ENCODE data around the gene METTL13. TPM values are rescaled to one million over a fixed set of nuclear protein-coding genes. Genes with fewer than 3 reads are reported as not detected.

Gene METTL13
- total and polyA plus RNA-seq, 2 experiments from 2014 or later = 18.8 to 22.0 TPM

DNA sequence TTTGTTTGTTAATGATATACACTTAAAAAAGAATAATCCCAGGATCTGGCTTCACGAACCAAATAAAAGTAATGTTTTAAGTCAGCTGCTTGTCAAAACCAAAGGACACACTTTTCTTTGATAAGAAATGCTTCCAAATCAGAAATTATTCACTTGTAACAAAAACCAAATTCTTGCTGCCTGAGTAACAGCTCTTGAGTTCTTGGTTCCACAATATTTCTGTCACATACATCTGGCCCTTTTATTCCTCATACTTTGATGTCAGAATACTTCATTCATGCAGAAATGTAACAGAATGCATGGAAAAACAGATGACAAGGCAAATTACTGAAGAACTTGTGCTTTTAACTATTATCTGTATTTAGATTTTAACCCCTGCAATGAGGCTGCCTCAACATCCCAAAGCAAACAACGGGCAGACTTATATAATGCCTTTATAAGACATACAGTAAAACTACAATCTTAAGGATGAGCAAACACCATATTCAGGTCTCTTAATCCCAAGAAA lies 41.0 kb upstream of the METTL13 start:
- 45 to 51% methylated on average over 2 of the region's 2 CpGs for WGBS, 2 experiments (ENCODE audit: low coverage in 1 of 2, low lambda C conversion rate in 2 of 2, missing lambda C conversion rate in 2 of 2)
- Histone ChIP-seq H3K9ac (peak overlapping the region; percentile 92), H2AFZ (no peak overlapping the region), H3K4me3 (peak overlapping the region; percentile 96), H3K27ac (peak overlapping the region; percentile 98), H3K4me2 (ENCODE audit: unreplicated experiment) (peak overlapping the region; percentile 99), H3K9me3 (ENCODE audit: low read depth) (no peaks in the 10 kb centered on the region), H3K9me2 (ENCODE audit: insufficient read depth) (no peaks in the 10 kb centered on the region), H3K36me3 (ENCODE audit: low read depth) (peaks cover 23% of the 10 kb centered on the region), H3K79me2 (ENCODE audit: insufficient read depth) (peaks cover 55% of the 10 kb centered on the region), H3F3A (ENCODE audit: insufficient read depth) (peaks cover 37% of the 10 kb centered on the region), H3K27me3 (replicated peaks; ENCODE audit: insufficient read depth) (no peaks in the 10 kb centered on the region), H3K4me1 (ENCODE audit: insufficient read depth) (peaks cover 34% of the 10 kb centered on the region), H4K20me1 (ENCODE audit: insufficient read depth) (no peaks in the 10 kb centered on the region)
- DNase-seq = peak; percentile 56
- in situ Hi-C loops (cut with MboI) = no loop called here
- TF ChIP-seq EZH2 (IDR thresholded peaks at IDR 0.05; ENCODE audit: insufficient read depth, poor library complexity, severe bottlenecking) (no peak), EZH2phosphoT487 (IDR thresholded peaks at IDR 0.05; ENCODE audit: insufficient read depth, low read depth) (no peak)

- Histone ChIP-seq H4K20me1 (ENCODE audit: insufficient read depth) (no peaks in the 10 kb centered on the region), H3K4me3 (peak overlapping the region; percentile 96), H3K36me3 (ENCODE audit: low read depth) (peaks cover 17% of the 10 kb centered on the region), H3K27ac (peak overlapping the region; percentile 98), H3K4me1 (ENCODE audit: insufficient read depth) (peaks cover 34% of the 10 kb centered on the region), H3K27me3 (replicated peaks; ENCODE audit: insufficient read depth) (no peaks in the 10 kb centered on the region), H3F3A (ENCODE audit: insufficient read depth) (peaks cover 37% of the 10 kb centered on the region), H2AFZ (peak overlapping the region; percentile 95), H3K79me2 (ENCODE audit: insufficient read depth) (peaks cover 52% of the 10 kb centered on the region), H3K9me3 (ENCODE audit: low read depth) (no peaks in the 10 kb centered on the region), H3K9ac (peak overlapping the region; percentile 92), H3K9me2 (ENCODE audit: insufficient read depth) (no peaks in the 10 kb centered on the region), H3K4me2 (ENCODE audit: unreplicated experiment) (peak overlapping the region; percentile 99)
- WGBS, 2 experiments (ENCODE audit: low coverage in 1 of 2, low lambda C conversion rate in 2 of 2, missing lambda C conversion rate in 2 of 2) = 1 to 2% methylated on average over 27 to 28 of the region's 28 CpGs
- in situ Hi-C loops (cut with MboI) = no loop called here
- TF ChIP-seq EZH2 (IDR thresholded peaks at IDR 0.05; ENCODE audit: insufficient read depth, poor library complexity, severe bottlenecking) (no peak), EZH2phosphoT487 (IDR thresholded peaks at IDR 0.05; ENCODE audit: insufficient read depth, low read depth) (no peak)
- peak; percentile 69 for DNase-seq
Measured at GRCh38 chr1:171740987-171741871, 40.2 kb upstream of the METTL13 start.

DNA sequence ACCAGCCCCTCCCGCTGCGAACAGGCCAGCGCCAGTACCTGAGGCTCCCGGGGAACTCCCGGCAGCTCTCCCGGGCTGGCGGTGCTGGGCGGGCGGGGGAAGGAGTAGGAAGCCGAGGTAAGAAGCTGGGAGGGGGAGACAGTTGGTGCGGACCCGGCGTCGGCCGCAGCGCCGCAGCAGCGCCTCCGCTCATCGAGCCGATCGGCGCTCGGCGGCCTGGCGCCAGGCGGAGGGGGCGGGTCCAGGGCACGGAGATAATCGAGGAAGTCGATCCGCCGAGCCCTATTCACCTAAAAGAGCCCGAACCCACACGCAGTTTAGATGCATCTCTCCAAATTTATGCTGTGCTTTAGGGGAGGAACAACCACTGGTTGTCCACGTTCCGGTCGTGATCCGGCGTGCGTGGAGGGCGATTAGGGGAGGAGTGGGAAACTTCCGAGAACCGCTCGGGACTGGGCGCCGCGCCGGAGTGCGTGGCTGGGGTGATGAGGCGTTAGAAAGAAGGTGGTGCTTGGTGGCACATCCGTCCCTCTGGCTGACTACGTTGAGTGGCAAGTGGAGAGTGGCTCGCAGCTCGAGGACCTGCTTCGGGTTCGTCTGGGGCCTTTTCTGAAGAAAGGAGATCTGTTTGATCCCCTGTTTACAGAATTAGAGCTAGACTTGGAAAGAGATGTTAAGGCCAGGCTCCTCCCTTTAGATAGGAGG lies 39.4 kb upstream of the METTL13 start, which contains the start of gene VAMP4:
Gene VAMP4 (minus strand): TSS at position 194 of the 705 bp plus-strand sequence. CDS start 3,651 bp downstream, outside the sequence.
- 1 to 3% methylated on average over 30 to 56 of the region's 57 CpGs for WGBS, 2 experiments (ENCODE audit: low coverage in 1 of 2, low lambda C conversion rate in 2 of 2, missing lambda C conversion rate in 2 of 2)
- peak within 1 kb of the TSS; percentile 92 for H3K9ac ChIP-seq
- peak; percentile 93 for DNase-seq
- peak within 1 kb of the TSS; percentile 99 for H3K4me2 ChIP-seq (ENCODE audit: unreplicated experiment)
- no peaks in the 10 kb centered on the region for H4K20me1 ChIP-seq (ENCODE audit: insufficient read depth)
- peak within 1 kb of the TSS; percentile 96 for H3K4me3 ChIP-seq
- peak within 1 kb of the TSS; percentile 98 for H3K27ac ChIP-seq
- H3K27me3 ChIP-seq (replicated peaks; ENCODE audit: insufficient read depth) = no peaks in the 10 kb centered on the region
- H3K9me2 ChIP-seq (ENCODE audit: insufficient read depth) = no peaks in the 10 kb centered on the region
- no peak for TF ChIP-seq EZH2phosphoT487 (IDR thresholded peaks at IDR 0.05; ENCODE audit: insufficient read depth, low read depth)
- TF ChIP-seq EZH2 (IDR thresholded peaks at IDR 0.05; ENCODE audit: insufficient read depth, poor library complexity, severe bottlenecking) = no peak
- H3K79me2 ChIP-seq (ENCODE audit: insufficient read depth) = peaks cover 48% of the 10 kb centered on the region
- H3F3A ChIP-seq (ENCODE audit: insufficient read depth) = peaks cover 37% of the 10 kb centered on the region
- no peaks in the 10 kb centered on the region for H3K9me3 ChIP-seq (ENCODE audit: low read depth)
- in situ Hi-C loops (cut with MboI) = no loop called here
- H3K4me1 ChIP-seq (ENCODE audit: insufficient read depth) = peaks cover 34% of the 10 kb centered on the region
- peak within 1 kb of the TSS; percentile 95 for H2AFZ ChIP-seq
- peaks cover 9% of the 10 kb centered on the region for H3K36me3 ChIP-seq (ENCODE audit: low read depth)

DNA sequence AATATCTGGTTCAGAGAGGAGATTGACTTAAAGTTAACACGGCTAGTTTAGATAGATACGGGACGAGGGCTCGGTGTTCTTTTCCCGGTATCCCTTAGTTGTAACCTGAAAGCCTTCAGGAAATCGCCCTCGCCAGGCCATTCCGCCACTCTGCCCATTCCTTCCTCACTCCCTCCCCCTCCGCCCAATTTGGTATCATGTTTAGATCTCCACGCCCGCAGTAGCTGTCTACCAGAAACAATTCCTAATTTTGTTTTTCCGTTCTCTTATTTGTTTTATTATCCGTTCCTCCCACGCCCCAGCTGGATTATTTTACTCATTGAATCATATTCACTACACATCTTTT lies 38.9 kb upstream of the METTL13 start:
- Histone ChIP-seq H3K36me3 (ENCODE audit: low read depth) (peaks cover 4% of the 10 kb centered on the region; the same call in 1 of the 2 replicates), H3K79me2 (ENCODE audit: insufficient read depth) (peaks cover 42% of the 10 kb centered on the region)
- in situ Hi-C loops (cut with MboI) = no loop called here

More for the DNA sequence above, 38.9 kb upstream of the METTL13 start:
- Histone ChIP-seq H3K27ac (peak overlapping the region; percentile 98), H2AFZ (peak overlapping the region; percentile 95), H4K20me1 (ENCODE audit: insufficient read depth) (no peaks in the 10 kb centered on the region), H3K9ac (peak overlapping the region; percentile 92), H3K4me1 (ENCODE audit: insufficient read depth) (peaks cover 34% of the 10 kb centered on the region), H3K4me2 (ENCODE audit: unreplicated experiment) (peak overlapping the region; percentile 99), H3K9me3 (ENCODE audit: low read depth) (no peaks in the 10 kb centered on the region), H3F3A (ENCODE audit: insufficient read depth) (peaks cover 37% of the 10 kb centered on the region), H3K27me3 (replicated peaks; ENCODE audit: insufficient read depth) (no peaks in the 10 kb centered on the region), H3K4me3 (peak overlapping the region; percentile 96), H3K9me2 (ENCODE audit: insufficient read depth) (no peaks in the 10 kb centered on the region)
- WGBS, 2 experiments (ENCODE audit: low coverage in 1 of 2, low lambda C conversion rate in 2 of 2, missing lambda C conversion rate in 2 of 2) = 1% methylated on average over 14 of the region's 14 CpGs
- DNase-seq = peak; percentile 81
- no peak for TF ChIP-seq EZH2 (IDR thresholded peaks at IDR 0.05; ENCODE audit: insufficient read depth, poor library complexity, severe bottlenecking)
- no peak for TF ChIP-seq EZH2phosphoT487 (IDR thresholded peaks at IDR 0.05; ENCODE audit: insufficient read depth, low read depth)

All from GM23248 (cell line).